Osteoblast (primary cell): ENCODE measurements around the gene RAB19. TPM values are rescaled to one million over a fixed set of nuclear protein-coding genes. Genes with fewer than 3 reads are reported as not detected.

Experiments
- DNase-seq: peaks from one replicate; pipeline ENCODE4 v3.0.0; 2011; ENCODE audit warnings: low spot score, mixed read lengths; ENCODE audit not compliant: insufficient read length; ENCODE audit errors: missing footprints
- H2AFZ ChIP-seq: 2 replicates; pipeline ENCODE4 v1.6.0; 2011; ENCODE audit warnings: mild to moderate bottlenecking, low read length
- H3K27ac ChIP-seq: 2 replicates; pipeline ENCODE4 v1.5.1; 2011; ENCODE audit warnings: mild to moderate bottlenecking, low read depth, low read length, moderate library complexity
- H3K27me3 ChIP-seq: 2 replicates; pipeline ENCODE4 v1.6.0; 2012; ENCODE audit warnings: mild to moderate bottlenecking, control low read depth, inconsistent platforms, low read length, moderate library complexity; ENCODE audit not compliant: insufficient read depth
- H3K36me3 ChIP-seq: 2 replicates; pipeline ENCODE4 v1.5.1; 2011; ENCODE audit warnings: mild to moderate bottlenecking, low read length, control low read depth, moderate library complexity; ENCODE audit not compliant: insufficient read depth
- H3K4me1 ChIP-seq: 2 replicates; pipeline ENCODE4 v1.5.1; 2011; ENCODE audit warnings: mild to moderate bottlenecking, low read length, control low read depth, moderate library complexity; ENCODE audit not compliant: insufficient read depth
- H3K4me2 ChIP-seq: 2 replicates; pipeline ENCODE4 v1.6.0; 2011; ENCODE audit warnings: mild to moderate bottlenecking, low read length; ENCODE audit not compliant: insufficient read depth
- H3K4me3 ChIP-seq: fragments of 200-600 bp; sonication (generic); 3 replicates; pipeline ENCODE4 v1.5.1; 2012; ENCODE audit warnings: mild to moderate bottlenecking, low read length, inconsistent platforms; ENCODE audit not compliant: insufficient read depth
- H3K79me2 ChIP-seq: 2 replicates; pipeline ENCODE4 v1.6.0; 2012; ENCODE audit warnings: mild to moderate bottlenecking, low read length, control low read depth, inconsistent platforms; ENCODE audit not compliant: insufficient read depth
- H3K9me3 ChIP-seq: 2 replicates; pipeline ENCODE4 v1.5.1; 2011; ENCODE audit warnings: low read depth, low read length, control low read depth
- H4K20me1 ChIP-seq: 2 replicates; pipeline ENCODE4 v1.6.0; 2012; ENCODE audit warnings: mild to moderate bottlenecking, low read length, control low read depth; ENCODE audit not compliant: insufficient read depth
- CTCF ChIP-seq: IDR thresholded peaks from 2 replicates; pipeline ENCODE4 v1.5.1; 2011; ENCODE audit warnings: mild to moderate bottlenecking, low read depth, low read length, moderate library complexity; ENCODE audit errors: extremely low read depth
- total RNA-seq: library from RNA; depleted of rRNA; stranded (reverse); fragments of >200 nt; gene quantifications from 2 replicates; pipeline ENCODE4 v1.2.3, GENCODE V29; 2012

The RAB19 gene
- total RNA-seq, 1 donor, result not detected

GRCh38 chr7:140423501-140423900 is 19.6 kb downstream of the RAB19 start:
- Histone ChIP-seq H4K20me1 (no peaks in the 10 kb centered on the region), H3K36me3 (no peaks in the 10 kb centered on the region), H3K4me2 (no peak overlapping the region), H3K27me3 (peaks cover 3% of the 10 kb centered on the region), H3K4me1 (no peaks in the 10 kb centered on the region), H3K79me2 (no peaks in the 10 kb centered on the region), H3K4me3 (no peak overlapping the region), H3K27ac (no peak overlapping the region), H2AFZ (no peak overlapping the region), H3K9me3 (no peaks in the 10 kb centered on the region)
- DNase-seq, result no peak
- no peak for TF ChIP-seq CTCF

- TF ChIP-seq CTCF, result no peak
Observed at GRCh38 chr7:140425718-140426117, 21.9 kb downstream of the RAB19 start.

GRCh38 chr7:140426130-140426529 is 22.3 kb downstream of the RAB19 start:
- DNase-seq, result no peak
- Histone ChIP-seq H3K79me2 (no peaks in the 10 kb centered on the region), H3K36me3 (no peaks in the 10 kb centered on the region), H3K27me3 (peaks cover 3% of the 10 kb centered on the region), H4K20me1 (no peaks in the 10 kb centered on the region), H2AFZ (no peak overlapping the region), H3K4me1 (no peaks in the 10 kb centered on the region), H3K27ac (no peak overlapping the region), H3K4me3 (no peak overlapping the region), H3K9me3 (no peaks in the 10 kb centered on the region), H3K4me2 (no peak overlapping the region)
- TF ChIP-seq CTCF, result no peak

More at GRCh38 chr7:140425718-140426117, 21.9 kb downstream of the RAB19 start:
- Histone ChIP-seq H3K4me1 (no peaks in the 10 kb centered on the region), H3K79me2 (no peaks in the 10 kb centered on the region), H3K27me3 (peaks cover 3% of the 10 kb centered on the region), H3K4me2 (no peak overlapping the region), H4K20me1 (no peaks in the 10 kb centered on the region), H3K36me3 (no peaks in the 10 kb centered on the region), H3K27ac (no peak overlapping the region), H3K9me3 (no peaks in the 10 kb centered on the region), H3K4me3 (no peak overlapping the region), H2AFZ (no peak overlapping the region)
- no peak for DNase-seq

- H3K4me1 ChIP-seq, result no peaks in the 10 kb centered on the region
- H3K9me3 ChIP-seq, result no peaks in the 10 kb centered on the region
- H3K27me3 ChIP-seq, result no peaks in the 10 kb centered on the region
- H3K4me2 ChIP-seq, result no peak overlapping the region
- H3K4me3 ChIP-seq, result no peak overlapping the region
- peak; percentile 76 for DNase-seq
- H3K27ac ChIP-seq, result no peak overlapping the region
- no peak for TF ChIP-seq CTCF
- no peaks in the 10 kb centered on the region for H3K79me2 ChIP-seq
- H3K36me3 ChIP-seq, result no peaks in the 10 kb centered on the region
- no peak overlapping the region for H2AFZ ChIP-seq
- H4K20me1 ChIP-seq, result no peaks in the 10 kb centered on the region
Observed at GRCh38 chr7:140433396-140433795, 29.5 kb downstream of the RAB19 start.
